H1 (cell line): ENCODE results near the gene AKAP9. TPM values are rescaled to one million over a fixed set of nuclear protein-coding genes. Genes with fewer than 3 reads are reported as not detected.

Experiments
- CTCF ChIA-PET: fragments of 300-600 bp; sonication (Branson Sonifier 250); formaldehyde crosslinking; loops from one replicate; lab custom pipeline; 2021; ENCODE audit not compliant: partially characterized antibody; lab: Charles Lee
- POLR2A ChIA-PET: fragments of 300-600 bp; sonication (Branson Sonifier 250); formaldehyde crosslinking; loops from one replicate; lab custom pipeline; 2021; ENCODE audit warnings: inconsistent platforms; ENCODE audit not compliant: partially characterized antibody; lab: Charles Lee
- DNase-seq, 2 experiments: peaks; one replicate each; pipeline versions ENCODE4 v3.0.0 to v3.0.0-alpha.2; 2010 to 2022; ENCODE audit warnings: low spot score in 2 of 2, low read depth in 1 of 2, mixed read lengths in 1 of 2
- FAIRE-seq: peaks from 2 replicates; lab custom pipeline; 2011; peaks lifted over from hg19 to GRCh38; lab: Jason Lieb, UNC
- H2AFZ ChIP-seq: 2 replicates; pipeline ENCODE4 v1.8.1; 2012; ENCODE audit warnings: low read length, inconsistent platforms
- H2AK5ac ChIP-seq: 2 replicates; pipeline ENCODE4 v1.6.1; 2013; ENCODE audit warnings: low read depth, low read length
- H2BK120ac ChIP-seq: replicated peaks from 2 replicates; pipeline ENCODE3; 2013; ENCODE audit warnings: low read depth, low read length, inconsistent platforms
- H2BK12ac ChIP-seq: 2 replicates; pipeline ENCODE4 v1.6.1; 2013; ENCODE audit warnings: low read depth, low read length
- H2BK15ac ChIP-seq: 2 replicates; pipeline ENCODE4 v1.6.1; 2013; ENCODE audit warnings: low read length
- H2BK20ac ChIP-seq: 2 replicates; pipeline ENCODE4 v1.6.1; 2013; ENCODE audit warnings: low read length
- H2BK5ac ChIP-seq: 2 replicates; pipeline ENCODE4 v1.6.1; 2013; ENCODE audit warnings: low read depth, low read length
- H3K14ac ChIP-seq: 2 replicates; pipeline ENCODE4 v1.6.1; 2013; ENCODE audit warnings: inconsistent platforms; ENCODE audit not compliant: insufficient read length
- H3K18ac ChIP-seq: 2 replicates; pipeline ENCODE4 v1.6.1; 2013; ENCODE audit warnings: low read length; ENCODE audit errors: extremely low read depth
- H3K23ac ChIP-seq: 2 replicates; pipeline ENCODE4 v1.6.1; 2013; ENCODE audit warnings: inconsistent platforms; ENCODE audit not compliant: insufficient read length
- H3K23me2 ChIP-seq: 2 replicates; pipeline ENCODE4 v1.6.1; 2013; ENCODE audit warnings: low read depth, low read length
- H3K27ac ChIP-seq: 2 replicates; pipeline ENCODE4 v1.6.1; 2011; ENCODE audit warnings: low read depth, low read length, inconsistent platforms
- H3K27me3 ChIP-seq, 4 experiments: replicated peaks in 1 of 4; 1 replicate in 1 of 4; 2 replicates in 3 of 4; pipeline versions ENCODE4 v1.6.1 to v1.8.1; 2011 to 2013; ENCODE audit warnings: low read length in 3 of 4, mild to moderate bottlenecking in 3 of 4, inconsistent platforms in 2 of 4, mixed read lengths in 2 of 4, moderate library complexity in 1 of 4; ENCODE audit not compliant: control insufficient read depth in 3 of 4, insufficient read depth in 3 of 4; ENCODE audit errors: extremely low read depth in 1 of 4
- H3K36me3 ChIP-seq, 4 experiments: 2 replicates each; pipeline versions ENCODE4 v1.6.1 to v1.8.1; 2011 to 2013; ENCODE audit warnings: mild to moderate bottlenecking in 4 of 4, low read length in 3 of 4, moderate library complexity in 2 of 4, control low read depth in 1 of 4, inconsistent platforms in 1 of 4; ENCODE audit not compliant: insufficient read depth in 4 of 4, control insufficient read depth in 2 of 4
- H3K4ac ChIP-seq: replicated peaks from 2 replicates; pipeline ENCODE3; 2013; ENCODE audit warnings: low read length, low read depth, mixed read lengths, inconsistent platforms; ENCODE audit not compliant: insufficient read length
- H3K4me1 ChIP-seq, 4 experiments: replicated peaks in 1 of 4; 1 replicate in 1 of 4; 2 replicates in 3 of 4; pipeline versions ENCODE4 v1.6.1 to v1.8.1; 2011 to 2013; ENCODE audit warnings: low read length in 3 of 4, inconsistent platforms in 2 of 4, mixed read lengths in 1 of 4; ENCODE audit not compliant: insufficient read depth in 4 of 4, control insufficient read depth in 3 of 4
- H3K4me2 ChIP-seq, 2 experiments: 2 replicates each; pipeline versions ENCODE4 v1.6.1 to v1.8.1; 2011 to 2013; ENCODE audit warnings: low read depth in 2 of 2, low read length in 2 of 2, control low read depth in 1 of 2, inconsistent platforms in 1 of 2, mild to moderate bottlenecking in 1 of 2; ENCODE audit not compliant: insufficient read depth in 1 of 2
- H3K4me3 ChIP-seq, 4 experiments: fragments of 200-600, 300-600 bp in 1 of 4; sonication (generic), shearing (Covaris generic), sonication (Bioruptor Twin) in 1 of 4; 2 replicates each; pipeline versions ENCODE4 v1.5.1 to v1.8.1; 2011 to 2016; ENCODE audit warnings: low read length in 4 of 4, low read depth in 3 of 4, control low read depth in 2 of 4, inconsistent platforms in 2 of 4, mild to moderate bottlenecking in 2 of 4, mixed read lengths in 1 of 4, moderate library complexity in 1 of 4; ENCODE audit not compliant: insufficient read depth in 2 of 4; ENCODE audit errors: extremely low read depth in 1 of 4
- H3K56ac ChIP-seq: replicated peaks from 2 replicates; pipeline ENCODE3; 2013; ENCODE audit warnings: low read depth, mild to moderate bottlenecking, mixed read lengths, low read length, inconsistent platforms; ENCODE audit not compliant: insufficient read length
- H3K79me1 ChIP-seq: 2 replicates; pipeline ENCODE4 v1.6.1; 2013; ENCODE audit warnings: low read depth, low read length, control low read depth
- H3K79me2 ChIP-seq, 2 experiments: 2 replicates each; pipeline versions ENCODE4 v1.6.1 to v1.8.1; 2012 to 2013; ENCODE audit warnings: low read length in 2 of 2, mild to moderate bottlenecking in 2 of 2, inconsistent platforms in 1 of 2; ENCODE audit not compliant: insufficient read depth in 2 of 2, control insufficient read depth in 1 of 2
- H3K9ac ChIP-seq, 4 experiments: replicated peaks in 1 of 4; 1 replicate in 1 of 4; 2 replicates in 3 of 4; pipeline versions ENCODE4 v1.6.1 to v1.8.1; 2011 to 2013; ENCODE audit warnings: low read depth in 3 of 4, low read length in 3 of 4, control low read depth in 2 of 4, mild to moderate bottlenecking in 2 of 4, moderate library complexity in 2 of 4, inconsistent platforms in 1 of 4; ENCODE audit errors: extremely low read depth in 1 of 4
- H3K9me3 ChIP-seq, 2 experiments: 2 replicates each; pipeline versions ENCODE4 v1.6.1 to v1.8.1; 2012 to 2013; ENCODE audit warnings: mild to moderate bottlenecking in 2 of 2, moderate library complexity in 2 of 2, control low read depth in 1 of 2, inconsistent platforms in 1 of 2, low read depth in 1 of 2, low read length in 1 of 2, mixed read lengths in 1 of 2; ENCODE audit not compliant: insufficient read depth in 2 of 2
- H4K20me1 ChIP-seq, 2 experiments: replicated peaks in 1 of 2; 2 replicates each; pipeline versions ENCODE3 to v1.8.1; 2011 to 2013; ENCODE audit warnings: inconsistent platforms in 2 of 2, low read length in 2 of 2, mild to moderate bottlenecking in 1 of 2; ENCODE audit not compliant: insufficient read depth in 2 of 2, control insufficient read depth in 1 of 2
- H4K5ac ChIP-seq: 2 replicates; pipeline ENCODE4 v1.6.1; 2013; ENCODE audit warnings: low read length, low read depth, mixed read lengths, inconsistent platforms; ENCODE audit not compliant: insufficient read length
- H4K8ac ChIP-seq: 2 replicates; pipeline ENCODE4 v1.8.0; 2013; ENCODE audit warnings: mild to moderate bottlenecking, moderate library complexity, low read length, inconsistent platforms; ENCODE audit not compliant: insufficient read depth; ENCODE audit errors: extremely low read depth
- H4K91ac ChIP-seq: replicated peaks from 2 replicates; pipeline ENCODE3; 2013; ENCODE audit warnings: low read length, mixed read lengths, inconsistent platforms; ENCODE audit not compliant: insufficient read length
- SIX5 ChIP-seq: IDR thresholded peaks from 2 replicates; pipeline ENCODE4 v1.6.1; 2011; ENCODE audit warnings: mild to moderate bottlenecking, low read depth, low read length
- TBP ChIP-seq: IDR thresholded peaks from 2 replicates; pipeline ENCODE4 v1.6.1; 2011; ENCODE audit warnings: low read depth, low read length, improper control_type of control experiment
- WGBS, 2 experiments: shearing (Covaris generic) in 1 of 2; methylation state at CpG; one replicate each; pipeline versions ENCODE4 v1.1.6 to v1.1.7; 2013 to 2015; ENCODE audit warnings: low lambda C conversion rate in 2 of 2, mixed read lengths in 2 of 2, inconsistent platforms in 1 of 2, low coverage in 1 of 2, missing lambda C conversion rate in 1 of 2; ENCODE audit not compliant: insufficient replicate concordance in 2 of 2, insufficient coverage in 1 of 2, insufficient read length in 1 of 2; ENCODE audit errors: extremely low coverage in 1 of 2, missing lambda C conversion rate in 1 of 2; 5-methylcytosine and 5-hydroxymethylcytosine counted together
- polyA plus RNA-seq, 7 experiments: library from polyadenylated mRNA; depleted of rRNA in 3 of 7; stranded (reverse) in 5 of 7; unstranded in 2 of 7; fragments of >200 nt in 5 of 7; fragments of 200-250 nt in 2 of 7; gene quantifications; 1 replicate in 5 of 7; 2 replicates in 1 of 7; 4 replicates in 1 of 7; pipeline versions ENCODE4 v1.2.1 to v1.2.3, GENCODE V29; 2011 to 2013; ENCODE audit warnings: missing spikeins in 2 of 7, mixed read lengths in 2 of 7
- total RNA-seq: library from RNA; stranded (reverse); fragmentation: NEBNext Ultra II Directional; extraction: Animal tissue kit (Norgen Biotek cat#: 25700); gene quantifications from 2 replicates; pipeline ENCODE4 v1.2.1, GENCODE V29; 2021

Gene AKAP9
- total and polyA plus RNA-seq, 2 of the 8 experiments (the other 6 are each of a cell fraction or from before 2014, with no cell fraction given) = 6.2 to 26.3 TPM

DNA sequence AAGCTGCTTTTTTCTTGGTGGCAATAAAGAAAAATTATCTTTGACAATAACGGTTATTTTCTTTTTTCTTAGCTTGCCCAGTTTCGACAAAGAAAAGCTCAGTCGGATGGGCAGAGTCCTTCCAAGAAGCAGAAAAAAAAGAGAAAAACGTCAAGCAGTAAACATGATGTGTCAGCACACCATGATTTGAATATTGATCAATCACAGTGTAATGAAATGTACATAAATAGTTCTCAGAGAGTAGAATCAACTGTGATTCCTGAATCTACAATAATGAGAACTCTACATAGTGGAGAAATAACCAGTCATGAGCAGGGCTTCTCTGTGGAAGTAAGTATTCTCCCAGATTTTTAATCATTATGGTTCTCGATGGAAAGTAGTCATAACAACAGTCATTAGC is 33.0 kb downstream of the AKAP9 start:
- Histone ChIP-seq H2BK15ac (no peak overlapping the region), H2BK12ac (no peak overlapping the region), H4K91ac (no peak overlapping the region), H3K23ac (no peak overlapping the region), H3K4ac (no peak overlapping the region), H3K4me2 (no peak overlapping the region), H3K9me3 (no peaks in the 10 kb centered on the region), H2AK5ac (no peak overlapping the region), H3K36me3 (no peaks in the 10 kb centered on the region), H4K20me1 (no peaks in the 10 kb centered on the region), H3K79me2 (peaks cover 0 to 26% of the 10 kb centered on the region in 2 experiments; a peak in 2 of 4 replicates), H2BK120ac (no peak overlapping the region), H3K23me2 (no peaks in the 10 kb centered on the region), H3K79me1 (0 out of 2 replicates have a peak, but pooled peaks cover 5% of the 10 kb centered on the region), H3K4me1 (peaks cover 0 to 2% (median 0%) of the 10 kb centered on the region in 4 experiments; a peak in 2 of 7 replicates), H3K18ac (no peak overlapping the region), H3K9ac (no peak overlapping the region)
- CTCF ChIA-PET = interaction anchor here (1.0 kb wide), 1 partner anchor 8 kb away, joined by 4 read pairs; no protein-coding TSS in a partner anchor
- POLR2A ChIA-PET = no interaction called here
- no peak for DNase-seq
- 91% methylated on average over 5 of the region's 5 CpGs; no CpG with 5 or more reads in 1 of the 2 experiments for WGBS, 2 experiments
- no peak for FAIRE-seq
- no peak for TF ChIP-seq TBP
- TF ChIP-seq SIX5 = no peak
- TF ChIP-seq, all 59 proteins: peak for 0
- H3K56ac ChIP-seq = no peak overlapping the region
- no peaks in the 10 kb centered on the region for H3K27me3 ChIP-seq
- H3K4me3 ChIP-seq = no peak overlapping the region
- H3K27ac ChIP-seq = no peak overlapping the region
- no peak overlapping the region for H2AFZ ChIP-seq
- H4K8ac ChIP-seq = no peak overlapping the region
- H3K14ac ChIP-seq = no peak overlapping the region
- H2BK20ac ChIP-seq = no peak overlapping the region
- no peak overlapping the region for H4K5ac ChIP-seq
- no peak overlapping the region for H2BK5ac ChIP-seq
